Measurements from ENCODE around the gene HIVEP1.
A peak's percentile ranks its signal among the peaks of the same experiment; 100 is the strongest.
"Not testable (repeated sequence)": the region's sequence is repeated elsewhere in the genome, so short reads cannot be mapped to it uniquely, and the experiment has no call there.

Gene HIVEP1

DNA sequence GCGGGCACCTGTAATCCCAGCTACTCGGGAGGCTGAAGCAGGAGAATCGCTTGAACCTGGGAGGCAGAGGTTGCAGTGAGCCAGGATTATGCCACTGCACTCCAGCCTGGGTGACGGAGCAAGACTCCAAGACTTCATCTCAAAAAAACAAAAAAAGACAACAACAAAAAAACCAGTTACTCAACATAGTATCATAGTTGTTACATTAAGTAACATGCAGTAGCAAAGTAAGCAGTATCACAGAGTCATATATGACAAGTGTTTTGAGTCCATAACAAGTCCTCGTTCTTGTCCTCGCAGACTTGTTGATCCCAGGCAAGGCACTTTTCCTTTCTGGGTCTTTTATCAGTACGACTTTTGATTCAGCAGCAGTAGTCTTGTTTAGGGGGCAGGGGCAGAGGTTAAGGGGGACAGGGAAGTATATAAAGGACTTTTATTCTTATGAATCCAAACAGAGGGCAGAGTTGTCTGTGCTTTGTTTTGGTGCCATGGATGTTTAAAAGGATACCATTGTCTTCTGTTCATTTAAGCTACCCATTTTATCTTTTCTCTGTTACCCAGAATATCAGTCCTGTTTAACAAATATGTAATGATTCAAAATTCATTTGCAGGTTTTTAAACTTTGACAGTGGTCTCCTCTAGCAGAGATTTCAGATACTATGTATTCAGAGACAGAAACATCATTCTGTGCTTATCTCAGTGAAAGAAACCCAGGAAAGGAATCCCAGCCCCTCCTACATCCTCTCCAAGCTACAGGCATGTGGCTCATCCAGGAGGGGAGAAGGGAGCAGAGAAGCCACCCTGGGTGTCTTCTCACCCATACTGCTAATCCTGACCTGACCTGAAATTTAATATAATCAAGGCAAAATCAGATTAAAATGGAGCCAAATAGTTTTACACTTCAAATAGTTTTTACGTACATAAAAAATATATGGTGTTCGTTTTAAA, 140.2 kb downstream of the HIVEP1 start:
- no peak overlapping the region for H3K4me3 ChIP-seq (ENCODE audit: low read depth, low read length)
- H3K27ac ChIP-seq (ENCODE audit: low read depth, low read length), result no peak overlapping the region
- H3K27me3 ChIP-seq (ENCODE audit: insufficient read depth, low read length), result no peaks in the 10 kb centered on the region

DNA sequence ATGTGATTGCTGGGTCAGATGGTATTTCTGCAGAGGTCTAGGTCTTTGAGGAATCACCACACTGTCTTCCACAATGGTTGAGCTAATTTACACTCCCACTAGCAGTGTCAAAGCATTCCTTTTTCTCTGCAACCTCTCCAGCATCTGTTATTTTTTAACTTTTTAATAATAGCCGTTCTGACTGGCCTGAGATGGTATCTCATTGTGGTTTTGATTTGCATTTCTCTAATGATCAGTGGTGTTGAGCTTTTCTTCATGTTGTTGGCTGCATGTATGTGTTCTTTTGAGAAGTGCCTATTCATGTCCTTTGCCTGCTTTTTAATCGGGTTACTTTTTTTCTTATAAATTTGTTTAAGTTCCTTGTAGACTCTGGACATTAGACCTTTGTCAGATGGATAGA, 143.7 kb downstream of the HIVEP1 start:
- not testable (repeated sequence) for H3K27me3 ChIP-seq (ENCODE audit: insufficient read depth, low read length); H3K36me3 ChIP-seq (ENCODE audit: insufficient read depth, low read length); H3K79me2 ChIP-seq (ENCODE audit: control insufficient read depth, insufficient read depth, low read length, unreplicated experiment); H2AFZ ChIP-seq (ENCODE audit: low read length, unreplicated experiment); H3K27ac ChIP-seq (ENCODE audit: low read depth, low read length); H3K4me1 ChIP-seq (ENCODE audit: control insufficient read depth, insufficient read depth, low read length, unreplicated experiment); H3K4me3 ChIP-seq (ENCODE audit: low read depth, low read length)

More for the DNA sequence above, 140.2 kb downstream of the HIVEP1 start:
- peaks cover 23% of the 10 kb centered on the region for H3K4me1 ChIP-seq (ENCODE audit: control insufficient read depth, insufficient read depth, low read length, unreplicated experiment)
- H3K79me2 ChIP-seq (ENCODE audit: control insufficient read depth, insufficient read depth, low read length, unreplicated experiment), result no peaks in the 10 kb centered on the region
- no peaks in the 10 kb centered on the region for H3K36me3 ChIP-seq (ENCODE audit: insufficient read depth, low read length)
- no peak overlapping the region for H2AFZ ChIP-seq (ENCODE audit: low read length, unreplicated experiment)

DNA sequence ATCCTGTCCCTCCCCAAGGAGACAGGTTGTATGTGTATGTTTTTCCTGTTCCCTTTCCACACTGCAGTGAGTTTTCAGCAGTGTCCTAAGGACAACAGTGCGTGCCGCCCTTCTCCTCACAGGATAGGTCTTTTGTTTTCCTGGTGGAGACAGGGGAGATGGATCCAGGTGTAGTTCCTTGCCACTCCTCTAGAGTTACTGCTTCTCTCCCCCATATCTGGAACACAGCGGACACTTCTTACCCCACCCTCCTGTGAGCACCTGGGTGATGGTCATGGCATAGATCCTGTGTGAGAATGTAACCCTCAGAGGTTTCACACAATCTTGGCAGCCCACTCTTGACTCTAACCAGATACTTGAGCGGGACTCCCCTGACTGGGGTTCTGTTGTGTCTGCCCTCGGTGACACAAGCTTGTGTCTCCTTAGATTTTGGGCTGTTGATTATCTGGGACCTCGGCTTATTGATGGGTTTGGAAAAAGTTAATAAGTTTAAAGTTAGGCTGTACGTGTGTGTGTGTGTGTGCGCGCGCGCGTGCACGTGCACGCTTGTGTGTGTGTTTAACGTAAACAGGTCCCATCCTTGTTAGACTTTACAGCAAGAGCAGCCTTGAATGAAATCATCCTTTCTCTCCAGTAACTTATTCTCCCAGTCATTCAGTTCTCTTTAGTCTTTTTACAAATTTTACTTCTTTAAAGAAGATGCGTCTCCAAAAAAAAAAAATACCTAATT, 146.7 kb downstream of the HIVEP1 start:
- Histone ChIP-seq H2AFZ (ENCODE audit: low read length, unreplicated experiment) (no peak overlapping the region), H3K4me1 (ENCODE audit: control insufficient read depth, insufficient read depth, low read length, unreplicated experiment) (peaks cover 15% of the 10 kb centered on the region), H3K4me3 (ENCODE audit: low read depth, low read length) (no peak overlapping the region), H3K27ac (ENCODE audit: low read depth, low read length) (no peak overlapping the region), H3K79me2 (ENCODE audit: control insufficient read depth, insufficient read depth, low read length, unreplicated experiment) (no peaks in the 10 kb centered on the region), H3K27me3 (ENCODE audit: insufficient read depth, low read length) (no peaks in the 10 kb centered on the region), H3K36me3 (ENCODE audit: insufficient read depth, low read length) (no peaks in the 10 kb centered on the region)

DNA sequence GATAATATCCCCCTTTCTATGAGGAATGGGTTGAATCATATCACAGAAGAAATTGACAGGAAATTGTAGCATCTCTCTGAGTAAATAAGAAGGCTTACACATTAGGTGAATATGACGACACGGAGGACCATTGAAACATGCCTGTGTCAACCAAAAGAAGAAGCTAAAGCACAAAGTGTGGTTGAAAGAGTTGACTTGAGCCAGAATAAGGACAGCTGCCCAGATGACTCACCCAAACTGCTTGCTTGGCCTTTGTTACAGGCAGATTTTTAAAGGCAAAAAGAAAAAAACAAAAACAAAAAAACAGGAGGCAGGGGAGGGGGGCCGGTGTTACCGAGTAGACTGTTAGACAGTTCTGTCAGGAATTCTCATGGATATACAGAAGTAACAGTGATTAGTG, 148.2 kb downstream of the HIVEP1 start:
- Histone ChIP-seq H2AFZ (ENCODE audit: low read length, unreplicated experiment) (peak overlapping the region; percentile 36), H3K36me3 (ENCODE audit: insufficient read depth, low read length) (no peaks in the 10 kb centered on the region), H3K4me3 (ENCODE audit: low read depth, low read length) (no peak overlapping the region; the same call in 1 of the 2 replicates), H3K79me2 (ENCODE audit: control insufficient read depth, insufficient read depth, low read length, unreplicated experiment) (no peaks in the 10 kb centered on the region), H3K27ac (ENCODE audit: low read depth, low read length) (peak overlapping the region; percentile 27), H3K4me1 (ENCODE audit: control insufficient read depth, insufficient read depth, low read length, unreplicated experiment) (peaks cover 22% of the 10 kb centered on the region), H3K27me3 (ENCODE audit: insufficient read depth, low read length) (no peaks in the 10 kb centered on the region)

- Histone ChIP-seq H3K36me3 (ENCODE audit: insufficient read depth, low read length) (no peaks in the 10 kb centered on the region), H3K27me3 (ENCODE audit: insufficient read depth, low read length) (no peaks in the 10 kb centered on the region), H3K79me2 (ENCODE audit: control insufficient read depth, insufficient read depth, low read length, unreplicated experiment) (no peaks in the 10 kb centered on the region), H3K4me1 (ENCODE audit: control insufficient read depth, insufficient read depth, low read length, unreplicated experiment) (peaks cover 22% of the 10 kb centered on the region), H3K4me3 (ENCODE audit: low read depth, low read length) (no peak overlapping the region), H3K27ac (ENCODE audit: low read depth, low read length) (no peak overlapping the region), H2AFZ (ENCODE audit: low read length, unreplicated experiment) (no peak overlapping the region)
Measured at GRCh38 chr6:12162213-12162612, 150.1 kb downstream of the HIVEP1 start.

DNA sequence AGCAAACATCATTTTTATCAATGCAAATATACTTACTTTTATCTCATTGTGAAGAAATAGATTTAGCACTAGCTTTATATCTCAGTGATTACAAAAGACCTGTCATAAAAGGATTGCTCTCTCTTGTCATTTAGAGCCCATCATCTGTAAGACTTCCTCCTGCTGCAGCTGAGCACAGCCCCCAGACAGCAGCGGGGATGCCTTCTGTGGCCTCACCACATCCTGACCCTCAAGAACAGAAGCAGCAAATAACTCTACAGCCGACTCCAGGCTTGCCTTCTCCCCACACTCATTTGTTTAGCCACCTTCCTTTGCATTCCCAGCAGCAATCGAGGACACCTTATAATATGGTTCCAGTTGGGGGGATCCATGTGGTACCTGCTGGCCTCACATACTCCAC, 151.0 kb downstream of the HIVEP1 start:
- no peaks in the 10 kb centered on the region for H3K79me2 ChIP-seq (ENCODE audit: control insufficient read depth, insufficient read depth, low read length, unreplicated experiment)
- H3K4me1 ChIP-seq (ENCODE audit: control insufficient read depth, insufficient read depth, low read length, unreplicated experiment), result peaks cover 22% of the 10 kb centered on the region
- no peak overlapping the region for H3K4me3 ChIP-seq (ENCODE audit: low read depth, low read length)
- H3K27me3 ChIP-seq (ENCODE audit: insufficient read depth, low read length), result no peaks in the 10 kb centered on the region
- no peak overlapping the region for H2AFZ ChIP-seq (ENCODE audit: low read length, unreplicated experiment)
- H3K36me3 ChIP-seq (ENCODE audit: insufficient read depth, low read length), result no peaks in the 10 kb centered on the region
- no peak overlapping the region for H3K27ac ChIP-seq (ENCODE audit: low read depth, low read length)

- no peak overlapping the region for H2AFZ ChIP-seq (ENCODE audit: low read length, unreplicated experiment)
- peaks cover 22% of the 10 kb centered on the region for H3K4me1 ChIP-seq (ENCODE audit: control insufficient read depth, insufficient read depth, low read length, unreplicated experiment)
- H3K79me2 ChIP-seq (ENCODE audit: control insufficient read depth, insufficient read depth, low read length, unreplicated experiment), result no peaks in the 10 kb centered on the region
- H3K27ac ChIP-seq (ENCODE audit: low read depth, low read length), result no peak overlapping the region
- H3K4me3 ChIP-seq (ENCODE audit: low read depth, low read length), result no peak overlapping the region
- no peaks in the 10 kb centered on the region for H3K27me3 ChIP-seq (ENCODE audit: insufficient read depth, low read length)
- no peaks in the 10 kb centered on the region for H3K36me3 ChIP-seq (ENCODE audit: insufficient read depth, low read length)
Measured at GRCh38 chr6:12163744-12164507, 151.8 kb downstream of the HIVEP1 start.

- no peak overlapping the region for H3K27ac ChIP-seq (ENCODE audit: low read depth, low read length)
- no peaks in the 10 kb centered on the region for H3K27me3 ChIP-seq (ENCODE audit: insufficient read depth, low read length)
- no peak overlapping the region for H3K4me3 ChIP-seq (ENCODE audit: low read depth, low read length)
- no peaks in the 10 kb centered on the region for H3K36me3 ChIP-seq (ENCODE audit: insufficient read depth, low read length)
- no peaks in the 10 kb centered on the region for H3K79me2 ChIP-seq (ENCODE audit: control insufficient read depth, insufficient read depth, low read length, unreplicated experiment)
- H2AFZ ChIP-seq (ENCODE audit: low read length, unreplicated experiment), result no peak overlapping the region
- peaks cover 22% of the 10 kb centered on the region for H3K4me1 ChIP-seq (ENCODE audit: control insufficient read depth, insufficient read depth, low read length, unreplicated experiment)
Measured at GRCh38 chr6:12164508-12164770, 152.3 kb downstream of the HIVEP1 start.

DNA sequence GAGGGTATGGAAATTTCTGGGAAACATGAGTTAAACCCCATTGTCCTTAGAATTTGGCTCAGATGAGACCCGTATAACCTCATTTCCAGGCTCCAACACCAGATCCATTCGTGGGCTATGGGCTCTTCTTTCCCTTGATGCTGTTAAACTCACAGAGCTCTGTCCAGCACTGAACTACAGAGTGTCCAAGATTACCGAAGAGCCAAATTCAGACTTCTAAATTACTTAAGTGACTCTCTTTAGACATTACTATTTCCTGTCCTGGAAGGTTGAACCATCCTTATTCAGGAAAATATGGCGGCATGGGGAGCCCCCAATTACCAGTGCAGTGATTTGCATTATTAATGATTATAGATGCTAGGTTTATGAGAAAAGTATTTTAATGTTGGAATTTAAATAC, 153.2 kb downstream of the HIVEP1 start:
- H3K4me3 ChIP-seq (ENCODE audit: low read depth, low read length), result no peak overlapping the region
- no peaks in the 10 kb centered on the region for H3K36me3 ChIP-seq (ENCODE audit: insufficient read depth, low read length)
- no peak overlapping the region for H3K27ac ChIP-seq (ENCODE audit: low read depth, low read length)

DNA sequence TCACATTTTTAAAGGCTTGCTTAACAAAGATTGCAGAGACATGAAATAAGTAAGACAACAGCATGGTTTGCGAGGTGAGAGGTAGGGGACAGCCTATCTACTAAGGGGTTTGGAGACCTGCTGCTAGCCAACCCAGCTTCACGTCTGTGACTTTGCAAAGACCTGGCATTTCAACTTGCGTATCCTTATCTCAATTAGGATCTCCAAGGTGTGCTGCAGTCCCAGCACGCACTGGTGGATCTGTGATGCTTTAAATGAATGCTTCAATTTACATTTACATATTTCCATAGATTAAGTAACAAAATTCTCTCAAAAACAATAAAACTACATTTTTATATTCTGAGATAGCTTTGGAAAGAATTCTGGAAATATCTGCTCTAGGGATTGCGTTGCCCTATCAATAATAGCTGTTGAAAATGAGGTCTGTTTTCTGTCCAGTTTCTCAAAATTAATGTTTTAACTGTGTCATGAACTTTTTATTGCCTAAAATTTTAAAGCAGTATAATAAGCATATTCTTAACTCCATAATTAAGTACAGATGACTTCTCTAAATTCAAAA, 153.7 kb downstream of the HIVEP1 start:
- H3K27ac ChIP-seq (ENCODE audit: low read depth, low read length), result no peak overlapping the region
- H3K4me1 ChIP-seq (ENCODE audit: control insufficient read depth, insufficient read depth, low read length, unreplicated experiment), result peaks cover 12% of the 10 kb centered on the region
- no peak overlapping the region for H2AFZ ChIP-seq (ENCODE audit: low read length, unreplicated experiment)
- no peaks in the 10 kb centered on the region for H3K27me3 ChIP-seq (ENCODE audit: insufficient read depth, low read length)
- H3K36me3 ChIP-seq (ENCODE audit: insufficient read depth, low read length), result no peaks in the 10 kb centered on the region
- no peaks in the 10 kb centered on the region for H3K79me2 ChIP-seq (ENCODE audit: control insufficient read depth, insufficient read depth, low read length, unreplicated experiment)
- H3K4me3 ChIP-seq (ENCODE audit: low read depth, low read length), result no peak overlapping the region

More for the DNA sequence above, 153.2 kb downstream of the HIVEP1 start:
- Histone ChIP-seq H3K79me2 (ENCODE audit: control insufficient read depth, insufficient read depth, low read length, unreplicated experiment) (no peaks in the 10 kb centered on the region), H3K27me3 (ENCODE audit: insufficient read depth, low read length) (no peaks in the 10 kb centered on the region), H3K4me1 (ENCODE audit: control insufficient read depth, insufficient read depth, low read length, unreplicated experiment) (peaks cover 17% of the 10 kb centered on the region), H2AFZ (ENCODE audit: low read length, unreplicated experiment) (no peak overlapping the region)

All from ACC112 (cell line).